HT-29 (cell line): Measurements from ENCODE around the gene APOD. TPM values are rescaled to one million over a fixed set of nuclear protein-coding genes. Genes with fewer than 3 reads are reported as not detected.

Source experiments
- DNase-seq: peaks from one replicate; pipeline ENCODE4 v3.0.0-alpha.2; 2015; ENCODE audit warnings: low spot score
- total RNA-seq: library from RNA; depleted of rRNA; stranded (reverse); fragments of >200 nt; shearing (Covaris generic); gene quantifications from 2 replicates; pipeline ENCODE4 v1.2.3, GENCODE V29; 2014

APOD gene
- total RNA-seq, 1 experiment from 2014 or later, result 0.58 TPM

GRCh38 chr3:195555110-195555509, 28.6 kb downstream of the APOD start:
- DNase-seq, result no peak

- no peak for DNase-seq
Observed at GRCh38 chr3:195554458-195554857, 29.3 kb downstream of the APOD start.

GRCh38 chr3:195553268-195553667, 30.5 kb downstream of the APOD start:
- DNase-seq, result no peak

GRCh38 chr3:195551381-195551978, 32.3 kb downstream of the APOD start:
- no peak for DNase-seq

- no peak for DNase-seq
Observed at GRCh38 chr3:195550723-195551122, 33.0 kb downstream of the APOD start.

- DNase-seq, result no peak
Observed at GRCh38 chr3:195549931-195550519, 33.7 kb downstream of the APOD start.

GRCh38 chr3:195548987-195549386, 34.8 kb downstream of the APOD start:
- DNase-seq, result no peak

GRCh38 chr3:195548501-195548900, 35.2 kb downstream of the APOD start:
- no peak for DNase-seq

- DNase-seq, result no peak
Observed at GRCh38 chr3:195548006-195548405, 35.7 kb downstream of the APOD start.

- no peak for DNase-seq
Observed at GRCh38 chr3:195546130-195546560, 37.6 kb downstream of the APOD start.

GRCh38 chr3:195544634-195545033, 39.1 kb downstream of the APOD start:
- DNase-seq, result no peak

GRCh38 chr3:195544230-195544536, 39.6 kb downstream of the APOD start:
- no peak for DNase-seq

- no peak for DNase-seq
Observed at GRCh38 chr3:195543500-195544229, 40.1 kb downstream of the APOD start.

- DNase-seq, result peak; percentile 94
Observed at GRCh38 chr3:195542698-195543499, 40.8 kb downstream of the APOD start, which contains the start of gene PPP1R2. PPP1R2 (minus strand) TSS chr3:195543325; CDS start chr3:195543025, 300 bp downstream.

GRCh38 chr3:195542316-195542697, 41.4 kb downstream of the APOD start:
- DNase-seq, result peak; percentile 42

- no peak for DNase-seq
Observed at GRCh38 chr3:195540511-195540910, 43.2 kb downstream of the APOD start.

GRCh38 chr3:195540027-195540426, 43.7 kb downstream of the APOD start:
- DNase-seq, result no peak

GRCh38 chr3:195539479-195539878, 44.3 kb downstream of the APOD start:
- DNase-seq, result no peak

GRCh38 chr3:195537995-195538394, 45.7 kb downstream of the APOD start:
- no peak for DNase-seq

GRCh38 chr3:195535293-195535692, 48.4 kb downstream of the APOD start:
- no peak for DNase-seq

- no peak for DNase-seq
Observed at GRCh38 chr3:195532834-195533233, 50.9 kb downstream of the APOD start.

- no peak for DNase-seq
Observed at GRCh38 chr3:195532345-195532744, 51.4 kb downstream of the APOD start.
